A549 (cell line): ENCODE measurements around the gene BIRC5. TPM values are rescaled to one million over a fixed set of nuclear protein-coding genes. Genes with fewer than 3 reads are reported as not detected.

ENCODE experiments used
- ATAC-seq, 2 experiments: fragments of 200-7000 bp in 1 of 2; fragments of >200 bp in 1 of 2; cut with Nextera tagmentation in 1 of 2; cut with Tn5 transposase in 1 of 2; 3 replicates each; pipeline versions ENCODE4 v1.8.0 to v1.9.1; 2018 to 2020; ENCODE audit warnings: mild to moderate bottlenecking in 1 of 2, moderate library complexity in 1 of 2
- CTCF ChIA-PET: fragments of 300-600 bp; sonication (Branson Sonifier 250); formaldehyde crosslinking; extraction: SDS; loops from one replicate; lab custom pipeline; 2021; ENCODE audit warnings: antibody characterized with exemption, inconsistent platforms; lab: Yijun Ruan, JAX
- POLR2A ChIA-PET: fragments of 350-600 bp; formaldehyde crosslinking; extraction: SDS; loops from one replicate; lab custom pipeline; 2021; ENCODE audit warnings: antibody characterized with exemption, inconsistent platforms; lab: Yijun Ruan, JAX
- DNase-seq, 2 experiments: peaks; one replicate each; pipeline versions ENCODE4 v3.0.0 to v3.0.0-alpha.2; 2011 to 2016; ENCODE audit warnings: low read depth in 1 of 2, low spot score in 1 of 2
- FAIRE-seq: peaks from 2 replicates; lab custom pipeline; 2011; peaks lifted over from hg19 to GRCh38; lab: Jason Lieb, UNC
- H3K27ac ChIP-seq, 2 experiments: fragments of >200 bp; sonication (Bioruptor Twin); formaldehyde crosslinking; 3 replicates each; pipeline ENCODE4 v1.5.1; 2016 to 2017
- H3K4me1 ChIP-seq: fragments of >200 bp; sonication (Bioruptor Twin); formaldehyde crosslinking; 3 replicates; pipeline ENCODE4 v1.6.1; 2016
- H3K4me2 ChIP-seq: fragments of >200 bp; sonication (Bioruptor Twin); formaldehyde crosslinking; 3 replicates; pipeline ENCODE4 v1.6.1; 2016
- H3K4me3 ChIP-seq: fragments of >200 bp; sonication (Bioruptor Twin); formaldehyde crosslinking; 3 replicates; pipeline ENCODE4 v1.5.1; 2016
- H3K9me3 ChIP-seq: fragments of >200 bp; sonication (Bioruptor Twin); formaldehyde crosslinking; 3 replicates; pipeline ENCODE4 v1.6.1; 2016
- EP300 ChIP-seq, 2 experiments: fragments of >200 bp; sonication (Bioruptor Twin); formaldehyde crosslinking; IDR thresholded peaks; 2 replicates in 1 of 2; 3 replicates in 1 of 2; pipeline ENCODE4 v1.6.1; 2016 to 2017
- FOSB ChIP-seq: fragments of 250-450 bp; sonication (Bioruptor Pico); IDR thresholded peaks from 2 replicates; pipeline ENCODE4 v1.5.0; 2020; ENCODE audit warnings: mild to moderate bottlenecking, moderate library complexity
- FOSL2 ChIP-seq, 2 experiments: fragments of 450-650 bp in 1 of 2; fragments of >200 bp in 1 of 2; sonication (Bioruptor Twin) in 1 of 2; formaldehyde crosslinking; IDR thresholded peaks; 2 replicates each; pipeline versions ENCODE4 v1.5.0 to v1.6.1; 2016 to 2020; ENCODE audit warnings: mild to moderate bottlenecking in 1 of 2, moderate library complexity in 1 of 2
- GATA3 ChIP-seq: IDR thresholded peaks from 2 replicates; pipeline ENCODE4 v1.6.1; 2012; ENCODE audit warnings: borderline replicate concordance
- HDAC2 ChIP-seq: fragments of 200-600 bp; sonication (generic); IDR thresholded peaks from 2 replicates; pipeline ENCODE4 v1.6.1; 2016
- HEYL ChIP-seq: fragments of 250-450 bp; sonication (Bioruptor Pico); IDR thresholded peaks from 2 replicates; pipeline ENCODE4 v1.8.0; 2021; ENCODE audit warnings: mild to moderate bottlenecking, moderate library complexity
- HOXA7 ChIP-seq: fragments of 250-450 bp; sonication (Bioruptor Pico); IDR thresholded peaks from 2 replicates; pipeline ENCODE4 v1.5.0; 2020; ENCODE audit warnings: mild to moderate bottlenecking, moderate library complexity
- HOXB13 ChIP-seq: fragments of 250-450 bp; sonication (Bioruptor Pico); IDR thresholded peaks from 2 replicates; pipeline ENCODE4 v1.5.0; 2020; ENCODE audit warnings: low read depth, mild to moderate bottlenecking, moderate library complexity
- JUN ChIP-seq, 2 experiments: fragments of >200 bp; sonication (Bioruptor Twin); formaldehyde crosslinking; IDR thresholded peaks; 2 replicates in 1 of 2; 3 replicates in 1 of 2; pipeline ENCODE4 v1.6.1; 2016 to 2017
- KDM1A ChIP-seq: fragments of 200-600 bp; sonication (generic); IDR thresholded peaks from 2 replicates; pipeline ENCODE4 v1.6.1; 2016; ENCODE audit warnings: low read depth, mild to moderate bottlenecking
- MYC ChIP-seq: IDR thresholded peaks from 2 replicates; pipeline ENCODE4 v1.6.1; 2012; ENCODE audit warnings: mild to moderate bottlenecking, inconsistent platforms, low read length, improper control_type of control experiment, borderline replicate concordance
- SREBF2 ChIP-seq: fragments of 450-650 bp; IDR thresholded peaks from 2 replicates; pipeline ENCODE4 v1.6.1; 2014; ENCODE audit warnings: mild to moderate bottlenecking, moderate library complexity
- TFCP2L1 ChIP-seq: fragments of 250-450 bp; sonication (Bioruptor Pico); IDR thresholded peaks from 2 replicates; pipeline ENCODE4 v1.5.0; 2021; ENCODE audit warnings: mild to moderate bottlenecking
- TP53 ChIP-seq: fragments of 250-450 bp; sonication (Bioruptor Pico); IDR thresholded peaks from 2 replicates; pipeline ENCODE4 v1.5.0; 2021; ENCODE audit warnings: mild to moderate bottlenecking, moderate library complexity
- ZC3H11A ChIP-seq: fragments of 450-650 bp; IDR thresholded peaks from 2 replicates; pipeline ENCODE4 v1.6.1; 2014; ENCODE audit warnings: antibody characterized with exemption, mild to moderate bottlenecking
- ZNF302 ChIP-seq: fragments of 250-450 bp; sonication (Bioruptor Pico); IDR thresholded peaks from 2 replicates; pipeline ENCODE4 v1.9.0; 2021; ENCODE audit warnings: inconsistent platforms, mild to moderate bottlenecking, moderate library complexity
- ZSCAN20 ChIP-seq: fragments of 250-450 bp; sonication (Bioruptor Pico); IDR thresholded peaks from 2 replicates; pipeline ENCODE4 v1.8.0; 2022; ENCODE audit warnings: mild to moderate bottlenecking, moderate library complexity
- WGBS: methylation state at CpG from one replicate; pipeline ENCODE4 v1.1.6; 2017; ENCODE audit errors: missing lambda C conversion rate; 5-methylcytosine and 5-hydroxymethylcytosine counted together
- polyA plus RNA-seq, 4 experiments: library from polyadenylated mRNA; depleted of rRNA in 3 of 4; stranded (reverse); fragments of >200 nt; fragmentation: RNase III in 1 of 4; extraction: RNeasy Plus Mini Kit Qiagen cat#74134 plus additional on column Dnase treatment in 1 of 4; gene quantifications; 2 replicates in 3 of 4; 3 replicates in 1 of 4; pipeline ENCODE4 v1.2.3, GENCODE V29; 2011 to 2017
- TF ChIP-seq, protein P1 (sequence below): fragments of 250-450 bp; sonication (Bioruptor Pico); IDR thresholded peaks from 2 replicates; pipeline ENCODE4 v1.5.0; 2020; ENCODE audit warnings: low read depth, mild to moderate bottlenecking, moderate library complexity
- TF ChIP-seq, protein P2 (sequence below): fragments of 200-600 bp; sonication (generic); IDR thresholded peaks from 2 replicates; pipeline ENCODE4 v1.6.1; 2016; ENCODE audit warnings: antibody characterized with exemption, mild to moderate bottlenecking, moderate library complexity
- TF ChIP-seq, protein P3 (sequence below): fragments of >200 bp; sonication (Bioruptor Twin); formaldehyde crosslinking; IDR thresholded peaks from 2 replicates; pipeline ENCODE4 v1.6.1; 2016

BIRC5 gene
- polyA plus RNA-seq, 2 of the 4 experiments (the other 2 are of a cell fraction): 51.9 to 109 TPM

DNA sequence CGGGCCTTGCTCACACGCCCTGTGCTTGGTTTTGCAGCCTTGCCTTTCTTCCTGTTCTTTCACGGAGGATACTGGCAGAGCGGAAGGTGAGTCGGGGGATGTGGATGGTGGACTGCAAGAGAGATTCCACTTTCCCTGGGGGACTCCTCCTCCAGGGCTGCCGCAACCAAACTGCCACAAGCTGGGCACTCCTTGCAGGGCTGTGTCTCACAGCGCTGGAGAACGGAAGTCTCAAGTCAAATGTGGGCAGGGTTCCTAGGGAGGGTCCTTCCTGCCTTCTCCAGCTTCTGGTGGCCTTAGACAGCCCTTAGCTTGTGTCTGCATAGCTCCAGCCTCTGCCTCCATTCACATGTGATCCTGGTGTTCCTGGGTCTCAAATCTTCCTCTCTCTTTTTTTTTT, 11.4 kb upstream of the BIRC5 start:
- DNase-seq (no peak), FAIRE-seq (no peak), ATAC-seq (no peak)
- H3K4me3 ChIP-seq: no peak overlapping the region
- H3K4me1 ChIP-seq: no peaks in the 10 kb centered on the region
- no peaks in the 10 kb centered on the region for H3K9me3 ChIP-seq
- TF ChIP-seq HEYL (CRISPR knock-in tag): no peak
- no peak for TF ChIP-seq HOXA7 (CRISPR knock-in tag)
- TF ChIP-seq HDAC2: no peak
- TF ChIP-seq TFCP2L1 (CRISPR knock-in tag): no peak
- TF ChIP-seq ZC3H11A: no peak
- TF ChIP-seq, protein P1, sequence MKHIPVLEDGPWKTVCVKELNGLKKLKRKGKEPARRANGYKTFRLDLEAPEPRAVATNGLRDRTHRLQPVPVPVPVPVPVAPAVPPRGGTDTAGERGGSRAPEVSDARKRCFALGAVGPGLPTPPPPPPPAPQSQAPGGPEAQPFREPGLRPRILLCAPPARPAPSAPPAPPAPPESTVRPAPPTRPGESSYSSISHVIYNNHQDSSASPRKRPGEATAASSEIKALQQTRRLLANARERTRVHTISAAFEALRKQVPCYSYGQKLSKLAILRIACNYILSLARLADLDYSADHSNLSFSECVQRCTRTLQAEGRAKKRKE (CRISPR knock-in tag): no peak
- no peak for TF ChIP-seq ZSCAN20 (CRISPR knock-in tag)
- no peak for TF ChIP-seq SREBF2
- TF ChIP-seq, protein P2, sequence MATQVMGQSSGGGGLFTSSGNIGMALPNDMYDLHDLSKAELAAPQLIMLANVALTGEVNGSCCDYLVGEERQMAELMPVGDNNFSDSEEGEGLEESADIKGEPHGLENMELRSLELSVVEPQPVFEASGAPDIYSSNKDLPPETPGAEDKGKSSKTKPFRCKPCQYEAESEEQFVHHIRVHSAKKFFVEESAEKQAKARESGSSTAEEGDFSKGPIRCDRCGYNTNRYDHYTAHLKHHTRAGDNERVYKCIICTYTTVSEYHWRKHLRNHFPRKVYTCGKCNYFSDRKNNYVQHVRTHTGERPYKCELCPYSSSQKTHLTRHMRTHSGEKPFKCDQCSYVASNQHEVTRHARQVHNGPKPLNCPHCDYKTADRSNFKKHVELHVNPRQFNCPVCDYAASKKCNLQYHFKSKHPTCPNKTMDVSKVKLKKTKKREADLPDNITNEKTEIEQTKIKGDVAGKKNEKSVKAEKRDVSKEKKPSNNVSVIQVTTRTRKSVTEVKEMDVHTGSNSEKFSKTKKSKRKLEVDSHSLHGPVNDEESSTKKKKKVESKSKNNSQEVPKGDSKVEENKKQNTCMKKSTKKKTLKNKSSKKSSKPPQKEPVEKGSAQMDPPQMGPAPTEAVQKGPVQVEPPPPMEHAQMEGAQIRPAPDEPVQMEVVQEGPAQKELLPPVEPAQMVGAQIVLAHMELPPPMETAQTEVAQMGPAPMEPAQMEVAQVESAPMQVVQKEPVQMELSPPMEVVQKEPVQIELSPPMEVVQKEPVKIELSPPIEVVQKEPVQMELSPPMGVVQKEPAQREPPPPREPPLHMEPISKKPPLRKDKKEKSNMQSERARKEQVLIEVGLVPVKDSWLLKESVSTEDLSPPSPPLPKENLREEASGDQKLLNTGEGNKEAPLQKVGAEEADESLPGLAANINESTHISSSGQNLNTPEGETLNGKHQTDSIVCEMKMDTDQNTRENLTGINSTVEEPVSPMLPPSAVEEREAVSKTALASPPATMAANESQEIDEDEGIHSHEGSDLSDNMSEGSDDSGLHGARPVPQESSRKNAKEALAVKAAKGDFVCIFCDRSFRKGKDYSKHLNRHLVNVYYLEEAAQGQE: no peak
- TF ChIP-seq MYC: no peak
- no peak for TF ChIP-seq JUN (IDR thresholded peaks at IDR 0.05)
- no peak for TF ChIP-seq GATA3
- TF ChIP-seq FOSB (CRISPR knock-in tag): no peak
- TF ChIP-seq EP300 (IDR thresholded peaks at IDR 0.05): no peak
- TF ChIP-seq, all 56 proteins: peak for 0
- ChIA-PET POLR2A (interaction anchor here (0.6 kb wide), 1 partner anchor 10 kb away, joined by 4 read pairs; no protein-coding TSS in a partner anchor), CTCF (interaction anchor here (0.8 to 13.4 kb wide), 5 partner anchors 10 to 134 kb away, joined by 3 to 86 read pairs (median 6); partner anchors contain the start of genes AFMID and TK1)
- no peak overlapping the region for H3K27ac ChIP-seq
- 95% methylated on average over 8 of the region's 8 CpGs for WGBS
- H3K4me2 ChIP-seq: no peak overlapping the region

DNA sequence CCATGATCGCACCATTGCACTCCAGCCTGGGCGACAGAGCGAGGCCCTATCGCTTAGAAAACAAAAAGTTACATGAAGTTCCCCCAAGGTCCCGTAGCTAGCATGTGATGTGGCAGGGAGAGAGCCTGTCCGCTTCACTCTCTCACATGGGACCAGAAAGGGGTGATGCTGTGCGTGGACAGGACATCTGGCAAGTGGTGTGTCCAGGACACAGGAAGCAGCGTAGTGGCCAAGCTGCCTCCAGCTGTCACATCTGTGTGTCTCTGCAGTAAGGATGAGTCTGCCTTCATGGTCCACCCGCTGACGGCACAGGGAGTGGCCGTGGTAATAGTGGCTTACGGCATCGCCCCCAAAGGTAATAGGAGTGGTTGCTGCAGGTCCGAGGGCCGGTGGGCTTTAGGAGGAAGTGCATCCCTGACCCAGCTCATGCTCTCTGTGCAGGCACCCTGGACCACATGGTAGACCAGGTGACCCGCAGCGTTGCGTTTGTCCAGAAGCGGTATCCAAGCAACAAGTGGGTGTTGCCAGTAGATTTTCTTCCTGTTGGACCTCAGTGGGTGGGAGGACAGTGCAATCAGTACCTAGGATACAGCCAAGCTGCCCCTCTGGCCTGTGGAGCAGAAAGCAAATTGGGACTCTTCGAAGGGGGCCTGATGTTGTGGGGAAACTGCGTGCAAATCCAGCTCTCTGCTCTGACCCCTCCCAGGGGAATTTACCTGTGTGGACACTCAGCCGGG, 9.5 kb upstream of the BIRC5 start:
- ChIA-PET CTCF (interaction anchor here (0.8 to 13.4 kb wide), 7 partner anchors 13 to 186 kb away, joined by 3 to 86 read pairs (median 3); partner anchors contain the start of genes AFMID and TK1), POLR2A (interaction anchor here (1.9 kb wide), 1 partner anchor 17 kb away, joined by 5 read pairs; the partner anchor contains the start of genes AFMID and TK1)
- no peak for FAIRE-seq
- Histone ChIP-seq H3K4me3 (no peak overlapping the region), H3K9me3 (no peaks in the 10 kb centered on the region), H3K27ac (no peak overlapping the region), H3K4me1 (no peaks in the 10 kb centered on the region), H3K4me2 (no peak overlapping the region)
- peak; percentile 31 to 35; a peak in 4 of 6 replicates for ATAC-seq
- WGBS: 88% methylated on average over 21 of the region's 22 CpGs
- TF ChIP-seq TP53 (no peak), FOSL2 (IDR thresholded peaks at IDR 0.05) (no peak), FOSL2 (CRISPR knock-in tag; IDR thresholded peaks at IDR 0.05) (no peak), KDM1A (no peak), ZNF302 (no peak), HOXB13 (CRISPR knock-in tag) (no peak), HEYL (CRISPR knock-in tag) (no peak)
- TF ChIP-seq, protein P3, sequence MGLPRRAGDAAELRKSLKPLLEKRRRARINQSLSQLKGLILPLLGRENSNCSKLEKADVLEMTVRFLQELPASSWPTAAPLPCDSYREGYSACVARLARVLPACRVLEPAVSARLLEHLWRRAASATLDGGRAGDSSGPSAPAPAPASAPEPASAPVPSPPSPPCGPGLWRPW: no peak
- no peak for DNase-seq
